ENCODE results near the gene PCDH15.

The PCDH15 gene

GRCh38 chr10:54282012-54282411 lies 519.0 kb downstream of the PCDH15 start:
- H3F3A ChIP-seq (ENCODE audit: insufficient read depth): no peaks in the 10 kb centered on the region
- no peaks in the 10 kb centered on the region for H3K36me3 ChIP-seq (ENCODE audit: low read length)
- H2AFZ ChIP-seq (ENCODE audit: low read depth, low read length, severe bottlenecking): no peak overlapping the region
- no peaks in the 10 kb centered on the region for H3K27me3 ChIP-seq (ENCODE audit: low read length)
- H3K9ac ChIP-seq (ENCODE audit: low read length): no peak overlapping the region
- H3K4me3 ChIP-seq (ENCODE audit: insufficient read depth, low read length, poor library complexity, severe bottlenecking): no peak overlapping the region
- no peak overlapping the region for H3K27ac ChIP-seq (ENCODE audit: low read depth, low read length)
- no peaks in the 10 kb centered on the region for H3K79me2 ChIP-seq (ENCODE audit: insufficient read depth, low read length)
- H3K4me2 ChIP-seq (ENCODE audit: low read depth, low read length, poor library complexity, severe bottlenecking): no peak overlapping the region
- no peak for TF ChIP-seq CTCF (IDR thresholded peaks at IDR 0.05; ENCODE audit: insufficient read depth, low read length, poor library complexity, severe bottlenecking)
- TF ChIP-seq EZH2phosphoT487 (conservative IDR thresholded peaks at IDR 0.05; ENCODE audit: low read length): no peak
- no peaks in the 10 kb centered on the region for H3K9me2 ChIP-seq (replicated peaks; ENCODE audit: insufficient read depth, low read length)
- H4K20me1 ChIP-seq (ENCODE audit: low read depth, low read length): no peaks in the 10 kb centered on the region
- H3K9me3 ChIP-seq (ENCODE audit: insufficient read depth, low read length): no peaks in the 10 kb centered on the region

- Histone ChIP-seq H3K9ac (ENCODE audit: low read length) (no peak overlapping the region), H3K9me3 (ENCODE audit: insufficient read depth, low read length) (no peaks in the 10 kb centered on the region), H3F3A (ENCODE audit: insufficient read depth) (no peaks in the 10 kb centered on the region), H4K20me1 (ENCODE audit: low read depth, low read length) (no peaks in the 10 kb centered on the region), H3K79me2 (ENCODE audit: insufficient read depth, low read length) (no peaks in the 10 kb centered on the region), H3K36me3 (ENCODE audit: low read length) (no peaks in the 10 kb centered on the region), H3K4me3 (ENCODE audit: insufficient read depth, low read length, poor library complexity, severe bottlenecking) (no peak overlapping the region), H3K4me2 (ENCODE audit: low read depth, low read length, poor library complexity, severe bottlenecking) (no peak overlapping the region), H3K27ac (ENCODE audit: low read depth, low read length) (no peak overlapping the region), H3K27me3 (ENCODE audit: low read length) (no peaks in the 10 kb centered on the region), H3K9me2 (replicated peaks; ENCODE audit: insufficient read depth, low read length) (no peaks in the 10 kb centered on the region), H2AFZ (ENCODE audit: low read depth, low read length, severe bottlenecking) (no peak overlapping the region)
- TF ChIP-seq EZH2phosphoT487 (conservative IDR thresholded peaks at IDR 0.05; ENCODE audit: low read length) (no peak), CTCF (IDR thresholded peaks at IDR 0.05; ENCODE audit: insufficient read depth, low read length, poor library complexity, severe bottlenecking) (no peak)
Measured at GRCh38 chr10:54266395-54266794, 534.6 kb downstream of the PCDH15 start.

- no peak overlapping the region for H2AFZ ChIP-seq (ENCODE audit: low read depth, low read length, severe bottlenecking)
- H3K36me3 ChIP-seq (ENCODE audit: low read length): no peaks in the 10 kb centered on the region
- H3K79me2 ChIP-seq (ENCODE audit: insufficient read depth, low read length): no peaks in the 10 kb centered on the region
- H3K9me3 ChIP-seq (ENCODE audit: insufficient read depth, low read length): no peaks in the 10 kb centered on the region
- H3K27me3 ChIP-seq (ENCODE audit: low read length): no peaks in the 10 kb centered on the region
- TF ChIP-seq EZH2phosphoT487 (conservative IDR thresholded peaks at IDR 0.05; ENCODE audit: low read length): no peak
- no peak for TF ChIP-seq CTCF (IDR thresholded peaks at IDR 0.05; ENCODE audit: insufficient read depth, low read length, poor library complexity, severe bottlenecking)
- H3K4me3 ChIP-seq (ENCODE audit: insufficient read depth, low read length, poor library complexity, severe bottlenecking): no peak overlapping the region
- no peaks in the 10 kb centered on the region for H4K20me1 ChIP-seq (ENCODE audit: low read depth, low read length)
- H3K27ac ChIP-seq (ENCODE audit: low read depth, low read length): no peak overlapping the region
- no peak overlapping the region for H3K4me2 ChIP-seq (ENCODE audit: low read depth, low read length, poor library complexity, severe bottlenecking)
- no peak overlapping the region for H3K9ac ChIP-seq (ENCODE audit: low read length)
- H3K9me2 ChIP-seq (replicated peaks; ENCODE audit: insufficient read depth, low read length): no peaks in the 10 kb centered on the region
- H3F3A ChIP-seq (ENCODE audit: insufficient read depth): no peaks in the 10 kb centered on the region
Measured at GRCh38 chr10:54262726-54263125, 538.3 kb downstream of the PCDH15 start.
